Measurements from ENCODE around the gene ZBTB20. TPM values are rescaled to one million over a fixed set of nuclear protein-coding genes. Genes with fewer than 3 reads are reported as not detected.

The ZBTB20 gene
- total and polyA plus RNA-seq, 10 of the 15 experiments (the other 5 are each of a cell fraction or from before 2014, with no cell fraction given): 0.20 to 5.5 (median 2.2) TPM

DNA sequence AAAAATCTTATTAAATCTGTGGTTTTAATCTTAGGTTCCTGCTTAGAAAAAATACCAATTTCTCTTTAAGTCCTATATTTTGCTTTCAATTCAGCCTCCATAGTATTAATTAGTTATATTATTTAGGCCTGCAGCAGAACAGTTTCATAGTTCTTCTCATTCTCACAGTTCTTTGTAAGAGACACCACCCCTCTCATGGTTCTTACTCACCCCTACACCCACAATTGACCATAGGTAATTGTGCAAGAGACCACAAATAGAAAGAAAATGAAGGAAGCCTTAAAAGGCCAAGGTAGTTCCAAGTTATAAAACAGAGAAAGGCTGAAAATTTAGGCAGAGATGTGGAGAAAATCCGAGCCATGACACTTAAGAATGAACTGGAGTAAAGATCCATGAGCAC, 438.0 kb downstream of the ZBTB20 start:
- WGBS (ENCODE audit: insufficient coverage, insufficient replicate concordance, low lambda C conversion rate, missing lambda C conversion rate): 36% methylated on average over 1 of the region's 1 CpG
- SMC1A ChIA-PET (ENCODE audit: uncharacterized antibody, unreplicated experiment): interaction anchor here (0.9 to 1.6 kb wide), 2 partner anchors 8 to 15 kb away, joined by 3 to 4 read pairs; no protein-coding TSS in a partner anchor
- DNase-seq (ENCODE audit: low read depth, low spot score) (no peak), ATAC-seq (peak; percentile 29; the same call in 2 of the 3 replicates), FAIRE-seq (no peak)
- H3K27me3 ChIP-seq (replicated peaks in 1 of 2; ENCODE audit: control insufficient read depth in 2 of 2, insufficient read depth in 2 of 2, low read length in 1 of 2): no peaks in the 10 kb centered on the region
- no peak overlapping the region for H3K4me3 ChIP-seq
- H3K4me1 ChIP-seq (ENCODE audit: control insufficient read depth, insufficient read depth, low read length): no peaks in the 10 kb centered on the region
- in situ Hi-C loops (cut with MboI): no loop called here
- CTCF ChIA-PET: no interaction called here
- no TSS peak for BruUV-seq (replicated peaks)
- H4K20me1 ChIP-seq (ENCODE audit: control insufficient read depth, insufficient read depth): no peaks in the 10 kb centered on the region
- no peak overlapping the region for H3K27ac ChIP-seq (ENCODE audit: control insufficient read depth, insufficient read depth)
- TF ChIP-seq EZH2 (IDR thresholded peaks at IDR 0.05; ENCODE audit: borderline replicate concordance, control insufficient read depth, low read depth, low read length) (no peak), WRNIP1 (IDR thresholded peaks at IDR 0.05; ENCODE audit: borderline replicate concordance, low read depth, low read length) (no peak), NFIC (IDR thresholded peaks at IDR 0.05; ENCODE audit: low read depth, low read length) (peak; percentile 37; the same call in 1 of the 2 replicates), RUNX3 (IDR thresholded peaks at IDR 0.05; ENCODE audit: low read length) (peak; percentile 79), SMAD1 (IDR thresholded peaks at IDR 0.05; ENCODE audit: low read depth, partially characterized antibody) (no peak)
- TF ChIP-seq, protein P1, sequence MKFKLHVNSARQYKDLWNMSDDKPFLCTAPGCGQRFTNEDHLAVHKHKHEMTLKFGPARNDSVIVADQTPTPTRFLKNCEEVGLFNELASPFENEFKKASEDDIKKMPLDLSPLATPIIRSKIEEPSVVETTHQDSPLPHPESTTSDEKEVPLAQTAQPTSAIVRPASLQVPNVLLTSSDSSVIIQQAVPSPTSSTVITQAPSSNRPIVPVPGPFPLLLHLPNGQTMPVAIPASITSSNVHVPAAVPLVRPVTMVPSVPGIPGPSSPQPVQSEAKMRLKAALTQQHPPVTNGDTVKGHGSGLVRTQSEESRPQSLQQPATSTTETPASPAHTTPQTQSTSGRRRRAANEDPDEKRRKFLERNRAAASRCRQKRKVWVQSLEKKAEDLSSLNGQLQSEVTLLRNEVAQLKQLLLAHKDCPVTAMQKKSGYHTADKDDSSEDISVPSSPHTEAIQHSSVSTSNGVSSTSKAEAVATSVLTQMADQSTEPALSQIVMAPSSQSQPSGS (IDR thresholded peaks at IDR 0.05; ENCODE audit: low read length): 0 out of 2 replicates have a peak, but pooled peaks have one; percentile 40
- RAD21 ChIA-PET (ENCODE audit: unreplicated experiment): no interaction called here
- no peaks in the 10 kb centered on the region for H3K9me3 ChIP-seq (replicated peaks; ENCODE audit: control insufficient read depth, insufficient read depth, low read length)
- H3K9ac ChIP-seq (ENCODE audit: control insufficient read depth, insufficient read depth, low read length): no peak overlapping the region
- H3K79me2 ChIP-seq (ENCODE audit: control insufficient read depth, insufficient read depth, low read length): no peaks in the 10 kb centered on the region
- POLR2A ChIA-PET: no interaction called here
- no peaks in the 10 kb centered on the region for H3K36me3 ChIP-seq (ENCODE audit: control insufficient read depth in 2 of 2, insufficient read depth in 2 of 2, low read length in 1 of 2)
- H2AFZ ChIP-seq (ENCODE audit: control insufficient read depth, low read depth, low read length): no peak overlapping the region
- no peak overlapping the region for H3K4me2 ChIP-seq (ENCODE audit: control insufficient read depth, insufficient read depth)
- intact Hi-C loops (cut with micrococcal nuclease; ENCODE audit: unreplicated experiment): no loop called here
